Gastroesophageal sphincter (tissue), 3 donors: ENCODE data around the gene TRIM32.

Source experiments
- CTCF ChIP-seq, 4 experiments: fragments of 200-600 bp in 2 of 4; fragments of 450-650 bp in 2 of 4; sonication (generic) in 1 of 4; IDR thresholded peaks; one replicate each; pipeline ENCODE4 v1.5.1; 2017 to 2019; ENCODE audit warnings: antibody characterized with exemption in 4 of 4, mild to moderate bottlenecking in 2 of 4, moderate library complexity in 2 of 4
- POLR2A ChIP-seq, 2 donors: fragments of 450-650 bp; IDR thresholded peaks; one replicate each; pipeline ENCODE4 v1.6.1; 2017; ENCODE audit warnings: antibody characterized with exemption in 2 of 2, mild to moderate bottlenecking in 2 of 2, moderate library complexity in 1 of 2

- TF ChIP-seq CTCF (IDR thresholded peaks at IDR 0.05) (no peak), POLR2A (IDR thresholded peaks at IDR 0.05) (no peak)
These were observed 970 bp upstream of the TRIM32 start for GRCh38 chr9:116686135-116686534.
